ENCODE data around the gene NKAIN4.

NKAIN4 gene

GRCh38 chr20:63220696-63221399 is 33.4 kb downstream of the NKAIN4 start:
- Histone ChIP-seq H3K4me3 (ENCODE audit: insufficient read length, low read depth) (no peak overlapping the region), H3K36me3 (ENCODE audit: insufficient read depth, insufficient read length, low read length) (no peaks in the 10 kb centered on the region), H3K9me3 (ENCODE audit: insufficient read depth, low read length) (no peaks in the 10 kb centered on the region), H3K4me1 (ENCODE audit: insufficient read depth, insufficient read length) (peaks cover 20% of the 10 kb centered on the region), H3K9ac (ENCODE audit: insufficient read length, low read depth) (no peak overlapping the region), H3K27me3 (ENCODE audit: insufficient read depth, insufficient read length) (peaks cover 3% of the 10 kb centered on the region)
- no peak for TF ChIP-seq ZNF274 (IDR thresholded peaks at IDR 0.05; ENCODE audit: low read depth, low read length)
- no peak for TF ChIP-seq SUZ12 (IDR thresholded peaks at IDR 0.05; ENCODE audit: extremely low read depth, insufficient read depth, insufficient read length)
- TF ChIP-seq YY1 (IDR thresholded peaks at IDR 0.05; ENCODE audit: insufficient read depth, insufficient read length) = no peak
- no peak for DNase-seq (ENCODE audit: low read depth, low spot score)

- no peak for DNase-seq (ENCODE audit: low read depth, low spot score)
- Histone ChIP-seq H3K4me3 (ENCODE audit: insufficient read length, low read depth) (no peak overlapping the region), H3K27me3 (ENCODE audit: insufficient read depth, insufficient read length) (peaks cover 3% of the 10 kb centered on the region), H3K9ac (ENCODE audit: insufficient read length, low read depth) (peak overlapping the region; percentile 9), H3K9me3 (ENCODE audit: insufficient read depth, low read length) (no peaks in the 10 kb centered on the region), H3K36me3 (ENCODE audit: insufficient read depth, insufficient read length, low read length) (peaks cover 3% of the 10 kb centered on the region), H3K4me1 (ENCODE audit: insufficient read depth, insufficient read length) (peaks cover 20% of the 10 kb centered on the region)
- no peak for TF ChIP-seq ZNF274 (IDR thresholded peaks at IDR 0.05; ENCODE audit: low read depth, low read length)
- no peak for TF ChIP-seq YY1 (IDR thresholded peaks at IDR 0.05; ENCODE audit: insufficient read depth, insufficient read length)
- no peak for TF ChIP-seq SUZ12 (IDR thresholded peaks at IDR 0.05; ENCODE audit: extremely low read depth, insufficient read depth, insufficient read length)
Observed at GRCh38 chr20:63219866-63220521, 34.3 kb downstream of the NKAIN4 start.

GRCh38 chr20:63219447-63219821 is 34.8 kb downstream of the NKAIN4 start:
- Histone ChIP-seq H3K9me3 (ENCODE audit: insufficient read depth, low read length) (no peaks in the 10 kb centered on the region), H3K27me3 (ENCODE audit: insufficient read depth, insufficient read length) (peaks cover 3% of the 10 kb centered on the region), H3K9ac (ENCODE audit: insufficient read length, low read depth) (no peak overlapping the region), H3K4me3 (ENCODE audit: insufficient read length, low read depth) (no peak overlapping the region), H3K4me1 (ENCODE audit: insufficient read depth, insufficient read length) (peaks cover 15% of the 10 kb centered on the region), H3K36me3 (ENCODE audit: insufficient read depth, insufficient read length, low read length) (peaks cover 9% of the 10 kb centered on the region)
- no peak for DNase-seq (ENCODE audit: low read depth, low spot score)
- TF ChIP-seq ZNF274 (IDR thresholded peaks at IDR 0.05; ENCODE audit: low read depth, low read length) (no peak), SUZ12 (IDR thresholded peaks at IDR 0.05; ENCODE audit: extremely low read depth, insufficient read depth, insufficient read length) (no peak), YY1 (IDR thresholded peaks at IDR 0.05; ENCODE audit: insufficient read depth, insufficient read length) (no peak)

- H3K27me3 ChIP-seq (ENCODE audit: insufficient read depth, insufficient read length) = peaks cover 3% of the 10 kb centered on the region
- peak overlapping the region; percentile 27 for H3K9ac ChIP-seq (ENCODE audit: insufficient read length, low read depth)
- H3K36me3 ChIP-seq (ENCODE audit: insufficient read depth, insufficient read length, low read length) = peaks cover 14% of the 10 kb centered on the region
- no peak for DNase-seq (ENCODE audit: low read depth, low spot score)
- no peak for TF ChIP-seq YY1 (IDR thresholded peaks at IDR 0.05; ENCODE audit: insufficient read depth, insufficient read length)
- no peak for TF ChIP-seq SUZ12 (IDR thresholded peaks at IDR 0.05; ENCODE audit: extremely low read depth, insufficient read depth, insufficient read length)
- no peak for TF ChIP-seq ZNF274 (IDR thresholded peaks at IDR 0.05; ENCODE audit: low read depth, low read length)
- no peak overlapping the region for H3K4me3 ChIP-seq (ENCODE audit: insufficient read length, low read depth)
- H3K4me1 ChIP-seq (ENCODE audit: insufficient read depth, insufficient read length) = peaks cover 9% of the 10 kb centered on the region
- no peaks in the 10 kb centered on the region for H3K9me3 ChIP-seq (ENCODE audit: insufficient read depth, low read length)
Observed at GRCh38 chr20:63218701-63219446, 35.4 kb downstream of the NKAIN4 start.

GRCh38 chr20:63217706-63218105 is 36.6 kb downstream of the NKAIN4 start:
- no peak overlapping the region for H3K4me3 ChIP-seq (ENCODE audit: insufficient read length, low read depth)
- peaks cover 13% of the 10 kb centered on the region for H3K4me1 ChIP-seq (ENCODE audit: insufficient read depth, insufficient read length)
- no peaks in the 10 kb centered on the region for H3K9me3 ChIP-seq (ENCODE audit: insufficient read depth, low read length)
- DNase-seq (ENCODE audit: low read depth, low spot score) = no peak
- peaks cover 26% of the 10 kb centered on the region for H3K36me3 ChIP-seq (ENCODE audit: insufficient read depth, insufficient read length, low read length)
- H3K9ac ChIP-seq (ENCODE audit: insufficient read length, low read depth) = peak overlapping the region; percentile 1
- TF ChIP-seq YY1 (IDR thresholded peaks at IDR 0.05; ENCODE audit: insufficient read depth, insufficient read length) = no peak
- H3K27me3 ChIP-seq (ENCODE audit: insufficient read depth, insufficient read length) = peaks cover 3% of the 10 kb centered on the region

- no peak for DNase-seq (ENCODE audit: low read depth, low spot score)
- H3K9ac ChIP-seq (ENCODE audit: insufficient read length, low read depth) = peak overlapping the region; percentile 95
- H3K4me3 ChIP-seq (ENCODE audit: insufficient read length, low read depth) = peak overlapping the region; percentile 90
- peaks cover 33% of the 10 kb centered on the region for H3K36me3 ChIP-seq (ENCODE audit: insufficient read depth, insufficient read length, low read length)
- H3K4me1 ChIP-seq (ENCODE audit: insufficient read depth, insufficient read length) = peaks cover 19% of the 10 kb centered on the region
- no peaks in the 10 kb centered on the region for H3K27me3 ChIP-seq (ENCODE audit: insufficient read depth, insufficient read length)
- TF ChIP-seq ZNF274 (IDR thresholded peaks at IDR 0.05; ENCODE audit: low read depth, low read length) = no peak
- TF ChIP-seq YY1 (IDR thresholded peaks at IDR 0.05; ENCODE audit: insufficient read depth, insufficient read length) = no peak
- no peak for TF ChIP-seq SUZ12 (IDR thresholded peaks at IDR 0.05; ENCODE audit: extremely low read depth, insufficient read depth, insufficient read length)
- no peaks in the 10 kb centered on the region for H3K9me3 ChIP-seq (ENCODE audit: insufficient read depth, low read length)
Observed at GRCh38 chr20:63216849-63217471, 37.3 kb downstream of the NKAIN4 start.

All from NT2/D1 (cell line).